Measurements from ENCODE around the gene CATSPERB.

- TF ChIP-seq CTCF (IDR thresholded peaks at IDR 0.05; ENCODE audit: low read depth, low read length) (no peak), EZH2phosphoT487 (IDR thresholded peaks at IDR 0.05; ENCODE audit: low read depth) (no peak)
These were observed 46.3 kb downstream of the CATSPERB start for GRCh38 chr14:91685600-91685999.

Data from OCI-LY3 (cell line).